Measurements from ENCODE around the gene PIAS1.
"Not testable (repeated sequence)": the region's sequence is repeated elsewhere in the genome, so short reads cannot be mapped to it uniquely, and the experiment has no call there.

Gene PIAS1

GRCh38 chr15:68053701-68054627 is at the start of gene PIAS1:
PIAS1 (plus strand) TSS chr15:68054315; CDS start chr15:68054327, 12 bp downstream.
- DNase-seq (ENCODE audit: low read depth): peak; percentile 36

DNA sequence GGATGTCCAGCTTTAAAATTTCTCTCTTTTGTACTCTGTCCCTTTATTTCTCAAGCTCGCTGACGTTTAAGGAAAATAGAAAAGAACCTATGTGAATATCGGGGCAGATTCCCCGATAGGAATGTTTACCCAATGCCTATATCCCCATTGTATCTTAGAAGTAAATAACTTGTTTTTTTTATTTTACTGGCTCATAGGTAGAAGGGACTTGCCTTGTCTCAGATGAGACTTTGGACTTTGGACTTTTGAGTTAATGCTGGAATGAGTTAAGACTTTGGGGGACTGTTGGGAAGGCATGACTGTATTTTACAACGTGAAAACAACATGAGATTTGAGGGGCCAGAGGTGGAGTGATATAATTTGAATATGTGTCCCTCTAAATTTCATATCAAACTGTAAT is 46.5 kb upstream of the PIAS1 start:
- DNase-seq (ENCODE audit: low read depth): not testable (repeated sequence)

DNA sequence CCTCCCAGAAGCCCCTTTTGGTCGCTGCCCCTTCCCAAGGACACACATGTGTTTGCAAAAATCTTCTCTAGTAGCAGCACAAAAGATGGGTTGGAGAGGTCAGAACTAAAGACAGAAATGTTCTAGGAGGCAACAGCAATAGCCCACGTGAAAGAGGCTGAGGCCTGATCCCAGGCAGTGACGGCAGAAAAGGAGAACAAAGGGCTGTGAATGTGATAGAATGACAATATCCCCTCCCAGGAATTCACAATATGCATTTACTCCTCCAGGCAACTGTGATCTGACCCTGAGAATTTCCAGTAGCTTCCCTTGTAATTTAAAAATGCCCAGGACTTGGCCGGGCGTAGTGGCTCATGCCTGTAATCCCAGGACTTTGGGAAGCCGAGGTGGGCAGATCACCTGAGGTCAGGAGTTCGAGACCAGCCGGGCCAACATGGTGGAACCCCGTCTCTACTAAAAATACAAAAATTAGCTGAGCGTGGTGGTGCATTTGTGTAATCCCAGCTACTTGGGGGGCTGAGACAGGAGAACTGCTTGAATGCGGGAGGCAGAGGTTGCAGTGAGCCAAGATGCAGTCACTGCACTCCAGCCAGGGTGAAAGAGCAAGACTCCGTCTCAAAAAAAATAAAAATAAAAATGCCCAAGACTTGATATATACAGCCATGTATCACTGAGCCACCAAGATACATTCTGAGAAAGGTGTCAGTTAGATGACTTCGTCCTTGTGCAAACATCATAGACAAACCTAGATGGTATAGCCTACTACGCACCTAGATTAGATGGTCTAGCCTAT is 43.6 kb upstream of the PIAS1 start:
- DNase-seq (ENCODE audit: low read depth): no peak

DNA sequence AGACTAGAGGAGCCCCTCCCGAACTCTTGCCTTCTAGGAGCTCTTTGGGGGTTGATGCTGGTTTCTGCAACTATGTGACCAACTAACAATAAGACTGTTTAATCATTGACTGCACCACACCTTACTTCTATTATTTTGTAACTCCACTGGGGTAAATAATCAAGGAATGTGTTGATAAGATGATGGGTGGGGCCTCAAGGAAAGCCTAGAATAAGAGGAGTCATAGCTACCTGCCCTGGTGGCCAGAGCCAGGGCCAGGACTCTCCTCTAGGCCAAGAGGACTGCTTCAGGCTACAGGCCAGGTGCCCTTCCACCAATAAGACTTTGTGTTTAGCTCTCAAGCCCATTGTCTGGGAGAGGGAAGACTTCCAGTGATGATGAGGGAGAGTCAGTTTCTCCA is 41.2 kb upstream of the PIAS1 start:
- no peak for DNase-seq (ENCODE audit: low read depth)

DNA sequence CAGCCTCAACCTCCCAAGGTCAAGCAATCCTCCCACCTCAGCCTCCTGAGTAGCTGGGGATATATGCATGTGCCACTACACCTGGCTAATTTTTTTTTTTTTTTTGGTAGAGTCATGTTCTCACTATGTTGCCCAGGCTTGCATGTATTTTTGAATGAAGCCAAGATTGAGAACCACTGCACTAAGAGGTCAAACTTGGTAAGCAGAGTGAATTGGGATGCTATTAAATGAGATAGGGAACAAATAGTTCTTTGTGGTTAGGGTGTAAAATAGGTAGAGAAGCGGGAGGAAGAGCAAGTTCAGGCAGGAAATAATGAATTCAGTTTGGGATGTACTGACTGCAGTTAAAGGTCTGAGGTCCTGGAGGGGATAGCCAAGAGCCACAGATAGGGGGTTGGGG is 39.9 kb upstream of the PIAS1 start:
- DNase-seq (ENCODE audit: low read depth): no peak

GRCh38 chr15:68015244-68015643 is 38.9 kb upstream of the PIAS1 start:
- DNase-seq (ENCODE audit: low read depth): no peak

DNA sequence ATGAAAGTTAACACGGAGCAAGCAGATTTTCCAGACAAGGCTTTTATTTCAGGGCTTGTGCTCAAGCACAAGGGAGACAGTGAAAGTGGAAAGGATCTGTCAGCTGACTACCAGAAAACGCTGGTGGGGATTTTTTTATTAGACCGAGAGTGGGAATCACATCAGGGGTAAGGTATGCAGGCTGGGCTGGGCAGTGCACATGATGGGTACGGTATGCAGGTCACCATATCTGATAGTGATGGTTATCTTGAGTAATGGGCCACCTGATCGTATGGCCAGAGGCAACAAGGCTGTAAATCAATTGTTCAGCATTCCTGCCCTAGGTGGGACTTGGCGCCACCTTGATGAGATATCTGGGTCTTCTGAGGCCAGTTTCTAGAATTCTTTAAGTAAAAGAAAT is 36.9 kb upstream of the PIAS1 start:
- no peak for DNase-seq (ENCODE audit: low read depth)

GRCh38 chr15:68018797-68019444 is 35.2 kb upstream of the PIAS1 start:
- DNase-seq (ENCODE audit: low read depth): no peak

DNA sequence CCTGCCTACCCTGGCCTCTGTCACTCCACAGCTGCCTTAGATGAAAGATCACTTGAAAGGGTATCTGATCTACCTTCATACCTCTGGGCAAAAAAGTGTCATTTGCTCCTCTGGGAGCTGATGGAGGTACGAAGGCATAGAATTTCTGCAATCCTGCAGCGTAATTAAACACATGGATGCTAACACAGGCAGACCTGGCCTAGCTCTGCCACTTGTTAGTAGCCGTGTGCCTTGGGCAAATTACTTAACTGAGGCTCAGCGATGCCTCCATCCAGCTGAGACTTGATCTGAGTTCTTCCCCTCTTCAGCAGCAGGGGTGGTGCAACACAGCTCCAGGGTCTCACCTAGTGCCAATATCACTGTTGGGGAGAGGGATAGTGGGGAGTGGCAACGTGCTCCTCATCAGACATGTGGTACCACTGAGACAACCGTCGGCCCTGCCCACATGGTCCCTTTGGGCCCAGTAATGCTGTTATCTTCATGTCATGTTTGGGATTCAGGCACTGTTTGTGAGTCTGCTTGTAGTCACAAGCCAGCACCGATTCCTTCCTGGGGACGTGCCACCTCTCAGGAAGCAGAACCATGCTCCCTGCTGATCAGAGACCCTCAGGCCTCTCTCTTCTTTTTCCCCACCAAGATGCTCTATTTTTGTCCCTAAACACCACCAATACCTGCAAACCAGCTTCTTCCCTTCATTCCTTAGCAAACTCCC is 34.1 kb upstream of the PIAS1 start:
- DNase-seq (ENCODE audit: low read depth): no peak

GRCh38 chr15:68020685-68021084 is 33.4 kb upstream of the PIAS1 start:
- DNase-seq (ENCODE audit: low read depth): no peak

DNA sequence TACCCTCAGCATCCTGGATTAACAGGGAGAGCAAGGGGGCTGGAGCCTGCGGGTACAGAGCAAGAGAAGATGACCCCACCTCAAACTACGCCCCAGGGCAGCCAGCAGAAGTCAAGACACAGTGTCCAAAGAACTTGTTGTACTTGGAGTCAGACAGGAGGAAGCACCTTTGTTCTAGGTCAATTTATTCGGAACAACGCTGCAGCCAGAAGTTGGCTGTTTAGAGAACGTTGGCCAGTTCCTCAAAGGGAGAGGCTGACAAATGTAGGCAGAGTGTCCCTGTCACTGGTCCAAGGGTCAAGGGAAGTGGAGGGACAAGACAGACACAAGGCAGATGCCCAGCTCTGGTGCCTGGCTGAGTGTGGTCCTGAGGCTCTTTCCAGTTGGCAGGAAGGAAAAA is 32.1 kb upstream of the PIAS1 start:
- DNase-seq (ENCODE audit: low read depth): no peak

DNA sequence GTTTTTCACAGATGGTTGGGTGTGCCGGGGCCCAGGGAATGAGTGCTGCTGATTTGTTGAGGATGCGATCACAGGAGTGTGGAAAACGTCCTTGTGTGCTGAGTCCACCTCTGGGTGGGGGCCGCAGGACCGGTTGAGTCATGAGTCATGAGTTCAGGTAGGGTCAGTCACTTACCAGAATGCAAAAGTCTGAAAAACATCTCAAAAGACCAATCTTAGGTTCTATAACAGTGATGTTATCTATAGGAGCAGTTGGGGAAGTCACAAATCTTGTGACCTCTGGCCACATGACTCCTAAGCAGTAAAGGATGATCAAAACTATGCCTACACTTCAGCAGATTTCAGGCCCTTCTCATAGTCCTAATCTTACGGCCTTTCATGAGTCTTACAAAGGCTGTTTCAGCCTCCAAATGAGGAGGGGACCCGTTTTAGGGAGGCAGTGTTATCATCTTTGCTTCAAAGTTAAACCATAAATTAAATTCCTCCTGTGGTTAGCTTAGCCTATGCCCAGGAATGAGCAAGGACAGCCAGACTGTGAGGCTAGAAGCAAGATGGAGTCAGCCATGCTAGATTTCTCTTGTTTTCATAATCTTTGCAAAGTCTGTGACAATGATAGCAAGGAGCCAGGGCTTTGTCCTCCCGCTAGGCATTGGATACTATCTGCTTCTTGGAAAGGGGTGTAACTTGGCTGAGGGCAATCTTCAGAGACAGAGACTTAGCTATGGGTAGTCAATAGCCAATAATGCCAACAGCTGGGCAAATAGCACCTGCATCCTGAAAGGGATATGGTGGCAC is 30.6 kb upstream of the PIAS1 start:
- no peak for DNase-seq (ENCODE audit: low read depth)

GRCh38 chr15:68025835-68026424 is 28.2 kb upstream of the PIAS1 start:
- no peak for DNase-seq (ENCODE audit: low read depth)

GRCh38 chr15:68027388-68027787 is 26.7 kb upstream of the PIAS1 start:
- no peak for DNase-seq (ENCODE audit: low read depth)

DNA sequence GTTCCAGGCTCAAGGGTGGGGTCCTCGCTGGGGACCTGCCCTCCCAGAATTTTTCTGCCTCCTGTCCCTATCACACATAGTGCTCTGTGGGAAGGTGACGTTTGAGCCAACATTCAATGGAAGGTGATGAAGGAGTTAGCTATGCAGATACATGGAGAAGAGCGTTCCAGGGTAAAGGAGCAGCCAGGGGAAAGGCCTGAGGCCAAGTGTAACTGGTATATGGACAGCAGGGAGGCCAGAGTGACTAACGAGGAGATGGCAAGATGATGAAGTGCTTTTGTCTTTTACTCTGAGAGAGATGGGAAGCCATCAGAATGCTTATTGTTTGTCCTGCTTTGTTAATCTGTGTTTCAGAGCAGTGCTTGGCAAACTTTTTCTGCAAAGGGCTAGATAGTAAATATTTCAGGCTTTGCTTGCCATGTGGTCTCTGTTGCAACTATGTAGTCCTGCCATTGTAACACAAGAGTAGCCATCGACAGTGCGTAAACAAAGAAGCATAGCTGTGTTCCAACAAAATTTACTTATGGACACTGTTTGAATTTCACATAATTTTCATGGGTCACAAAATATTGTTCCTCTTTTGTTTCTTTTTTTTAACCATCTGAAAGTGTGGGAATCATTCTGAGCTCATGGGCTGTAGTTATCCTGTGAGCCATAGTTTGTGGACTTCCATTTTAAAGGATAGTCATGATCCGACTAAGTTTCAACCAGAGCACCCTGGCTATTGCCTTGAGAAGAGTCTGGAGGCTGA is 25.8 kb upstream of the PIAS1 start:
- no peak for DNase-seq (ENCODE audit: low read depth)

DNA sequence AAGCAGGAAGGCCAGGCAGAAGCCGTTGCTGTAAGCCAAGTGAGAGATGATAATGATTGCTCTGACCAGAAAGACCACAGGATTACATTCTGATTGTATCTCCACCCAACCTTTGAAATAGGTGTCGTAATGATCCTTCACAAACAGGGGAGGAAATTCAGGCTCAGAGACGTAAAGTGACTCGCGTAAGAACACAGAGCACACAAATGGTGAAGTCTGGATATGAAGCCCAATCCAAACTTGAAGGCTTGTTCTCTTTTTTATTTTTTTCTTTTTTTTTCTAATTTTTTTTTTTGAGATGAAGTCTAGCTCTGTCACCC is 25.3 kb upstream of the PIAS1 start:
- no peak for DNase-seq (ENCODE audit: low read depth)

DNA sequence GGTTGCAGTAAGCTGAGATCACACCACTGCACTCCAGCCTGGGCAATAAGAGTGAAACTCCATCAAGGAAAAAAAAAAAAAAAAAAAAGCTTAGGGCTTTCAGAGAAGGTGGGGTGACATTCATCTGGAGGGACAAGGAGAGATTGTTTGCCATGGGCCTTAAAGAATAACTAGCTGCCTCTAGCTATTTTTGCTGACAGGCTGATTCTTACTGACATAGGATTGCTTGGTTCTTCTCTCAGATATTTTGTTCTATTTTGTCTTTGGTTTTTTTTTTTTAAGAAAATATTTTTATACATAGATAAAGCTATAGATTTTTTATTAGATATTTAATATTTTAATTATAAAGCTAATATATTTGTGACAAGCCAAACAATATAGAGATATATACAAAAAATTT is 24.2 kb upstream of the PIAS1 start:
- DNase-seq (ENCODE audit: low read depth): no peak

DNA sequence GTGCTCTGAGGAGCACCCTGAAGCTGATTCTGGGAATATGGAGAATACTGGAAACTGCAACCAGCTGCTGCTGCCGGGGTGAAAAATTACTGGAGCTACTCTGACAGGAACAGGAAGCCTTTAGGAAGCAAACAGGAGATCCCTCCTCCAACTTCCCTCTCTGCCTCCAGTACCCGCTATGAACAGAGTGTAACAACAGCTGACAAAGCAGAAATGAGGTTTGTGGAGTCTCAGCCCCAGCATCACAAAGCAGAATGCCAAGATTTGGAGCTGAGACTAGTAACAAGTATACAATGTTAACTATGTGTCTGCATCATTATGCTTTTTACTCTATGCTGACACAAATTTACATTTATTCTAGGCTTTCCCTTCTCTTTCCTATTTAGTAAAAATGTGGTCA is 22.7 kb upstream of the PIAS1 start:
- no peak for DNase-seq (ENCODE audit: low read depth)

GRCh38 chr15:68032672-68033071 is 21.4 kb upstream of the PIAS1 start:
- DNase-seq (ENCODE audit: low read depth): no peak

DNA sequence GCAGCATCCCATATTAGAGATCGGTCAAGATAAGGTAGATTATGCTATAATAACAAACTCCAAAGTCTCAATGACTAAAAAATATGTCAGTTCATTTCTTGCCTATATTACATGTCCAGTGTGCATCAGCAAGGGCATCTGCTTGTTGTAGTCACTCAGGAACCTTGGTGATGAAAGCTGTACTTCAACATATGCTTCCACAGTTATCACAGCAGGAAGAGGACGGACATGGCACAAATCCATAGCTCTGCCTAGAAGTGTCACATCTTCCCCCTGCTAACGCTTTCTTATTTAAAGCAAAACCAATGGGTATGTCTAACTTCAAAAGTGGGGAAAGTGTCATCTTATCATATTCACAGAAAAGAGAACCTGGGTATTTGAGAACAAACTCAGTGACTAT is 20.0 kb upstream of the PIAS1 start:
- no peak for DNase-seq (ENCODE audit: low read depth)

Data from non-pigmented ciliary epithelial cell (primary cell).